Measurements from ENCODE around the gene MIDN.

MIDN gene

GRCh38 chr19:1226522-1227303 is 21.7 kb upstream of the MIDN start:
- no peak for TF ChIP-seq CTCF (IDR thresholded peaks at IDR 0.05; ENCODE audit: extremely low read depth, insufficient read depth, missing control alignments)
- in situ Hi-C loops (cut with MboI; ENCODE audit: low pct_unique_long_range_greater_than_20kb, low sequenced_read_pairs, unreplicated experiment), result no loop called here
- no peak for DNase-seq (ENCODE audit: low spot score)

GRCh38 chr19:1227304-1228054 is 20.9 kb upstream of the MIDN start:
- in situ Hi-C loops (cut with MboI; ENCODE audit: low pct_unique_long_range_greater_than_20kb, low sequenced_read_pairs, unreplicated experiment), result no loop called here
- no peak for DNase-seq (ENCODE audit: low spot score)
- TF ChIP-seq CTCF (IDR thresholded peaks at IDR 0.05; ENCODE audit: extremely low read depth, insufficient read depth, missing control alignments), result no peak

GRCh38 chr19:1228161-1228957 is 20.0 kb upstream of the MIDN start:
- in situ Hi-C loops (cut with MboI; ENCODE audit: low pct_unique_long_range_greater_than_20kb, low sequenced_read_pairs, unreplicated experiment), result no loop called here
- no peak for TF ChIP-seq CTCF (IDR thresholded peaks at IDR 0.05; ENCODE audit: extremely low read depth, insufficient read depth, missing control alignments)
- DNase-seq (ENCODE audit: low spot score), result no peak

- no peak for DNase-seq (ENCODE audit: low spot score)
- TF ChIP-seq CTCF (IDR thresholded peaks at IDR 0.05; ENCODE audit: extremely low read depth, insufficient read depth, missing control alignments), result no peak
- in situ Hi-C loops (cut with MboI; ENCODE audit: low pct_unique_long_range_greater_than_20kb, low sequenced_read_pairs, unreplicated experiment), result no loop called here
These were observed 19.1 kb upstream of the MIDN start for GRCh38 chr19:1229056-1229923.

- TF ChIP-seq CTCF (IDR thresholded peaks at IDR 0.05; ENCODE audit: extremely low read depth, insufficient read depth, missing control alignments), result no peak
- no peak for DNase-seq (ENCODE audit: low spot score)
- in situ Hi-C loops (cut with MboI; ENCODE audit: low pct_unique_long_range_greater_than_20kb, low sequenced_read_pairs, unreplicated experiment), result no loop called here
These were observed 18.2 kb upstream of the MIDN start for GRCh38 chr19:1229924-1230782.
